Pancreas (tissue), 10 donors: ENCODE results near the gene SEMA6B. TPM values are rescaled to one million over a fixed set of nuclear protein-coding genes. Genes with fewer than 3 reads are reported as not detected.

Source experiments
- ATAC-seq, 4 donors: fragments of 200-7000 bp; cut with Tn5 transposase; one replicate each; pipeline versions ENCODE4 v1.8.0 to v1.9.1; 2020; ENCODE audit warnings: mild to moderate bottlenecking in 4 of 4, moderate library complexity in 4 of 4
- DNase-seq, 6 donors: peaks; one replicate each; pipeline ENCODE4 v3.0.0-alpha.2; 2020
- FAIRE-seq: peaks from 2 replicates; lab custom pipeline; 2012; peaks lifted over from hg19 to GRCh38; lab: Jason Lieb, UNC
- H3K27ac ChIP-seq, 4 donors: fragments of 200-600 bp; sonication (generic); 1 replicate in 3 of 4; 2 replicates in 1 of 4; pipeline versions ENCODE4 v1.5.0 to v1.8.0; 2020
- H3K27me3 ChIP-seq, 4 donors: fragments of 200-600 bp; one replicate each; pipeline ENCODE4 v1.8.0; 2021
- H3K36me3 ChIP-seq, 3 donors: fragments of 200-600 bp; sonication (generic) in 1 of 3; one replicate each; pipeline versions ENCODE4 v1.5.0 to v1.8.0; 2020 to 2021
- H3K4me1 ChIP-seq, 3 donors: fragments of 200-600 bp; one replicate each; pipeline ENCODE4 v1.8.0; 2021
- H3K4me3 ChIP-seq, 4 donors: fragments of 200-600 bp; sonication (generic) in 2 of 4; one replicate each; pipeline versions ENCODE4 v1.5.0 to v1.8.0; 2020 to 2021
- H3K9me3 ChIP-seq, 4 donors: fragments of 200-600 bp; one replicate each; pipeline ENCODE4 v1.8.0; 2021
- WGBS, 2 donors: extraction: QIAGEN DNeasy Blood & Tissue Kit; methylation state at CpG; one replicate each; pipeline ENCODE4 v1.1.7; 2013; 5-methylcytosine and 5-hydroxymethylcytosine counted together
- intact Hi-C, 3 donors: fragments of 100-400 bp; cut with DNase I; formaldehyde crosslinking; loops; one replicate each; pipeline versions ENCODE4 v1.11.1 to v1.14.2; 2022
- polyA plus RNA-seq, 2 donors: library from polyadenylated mRNA; stranded (reverse); fragments of 200-250 nt; gene quantifications; one replicate each; pipeline ENCODE4 v1.2.3, GENCODE V29; 2013
- total RNA-seq, 6 donors: library from RNA; stranded (reverse); fragmentation: NEBNext Ultra II Directional in 4 of 6; extraction: Animal tissue kit (Norgen Biotek cat#: 25700) in 4 of 6; gene quantifications; one replicate each; pipeline versions ENCODE4 v1.2.1 to v1.2.4, GENCODE V29; 2021 to 2023
- TF ChIP-seq, protein P1 (sequence below), 4 donors: fragments of 200-600 bp; sonication (generic) in 3 of 4; IDR thresholded peaks; one replicate each; pipeline versions ENCODE4 v1.5.0 to v1.8.0; 2021; ENCODE audit warnings: antibody characterized with exemption in 4 of 4
- donor health status: healthy with polysubstance abuse.
- donor health status: DM: no; HTN: no; CAD: no; lungs with moderate emphysema.
- donor health status: DM: no; HTN: no; CAD: no.
- donor health status: control.
- donor health status: control.
- donor health status: Bipolar disorder and iron deficiency.
- donor health status: DM: yes; HTN: yes; CAD: no.
- donor health status: DM: no; HTN: no; CAD: no.
- donor health status: DM: no; HTN: no; CAD: no.
- donor health status: DM: yes; HTN: yes; CAD: no.

The SEMA6B gene, protein sequence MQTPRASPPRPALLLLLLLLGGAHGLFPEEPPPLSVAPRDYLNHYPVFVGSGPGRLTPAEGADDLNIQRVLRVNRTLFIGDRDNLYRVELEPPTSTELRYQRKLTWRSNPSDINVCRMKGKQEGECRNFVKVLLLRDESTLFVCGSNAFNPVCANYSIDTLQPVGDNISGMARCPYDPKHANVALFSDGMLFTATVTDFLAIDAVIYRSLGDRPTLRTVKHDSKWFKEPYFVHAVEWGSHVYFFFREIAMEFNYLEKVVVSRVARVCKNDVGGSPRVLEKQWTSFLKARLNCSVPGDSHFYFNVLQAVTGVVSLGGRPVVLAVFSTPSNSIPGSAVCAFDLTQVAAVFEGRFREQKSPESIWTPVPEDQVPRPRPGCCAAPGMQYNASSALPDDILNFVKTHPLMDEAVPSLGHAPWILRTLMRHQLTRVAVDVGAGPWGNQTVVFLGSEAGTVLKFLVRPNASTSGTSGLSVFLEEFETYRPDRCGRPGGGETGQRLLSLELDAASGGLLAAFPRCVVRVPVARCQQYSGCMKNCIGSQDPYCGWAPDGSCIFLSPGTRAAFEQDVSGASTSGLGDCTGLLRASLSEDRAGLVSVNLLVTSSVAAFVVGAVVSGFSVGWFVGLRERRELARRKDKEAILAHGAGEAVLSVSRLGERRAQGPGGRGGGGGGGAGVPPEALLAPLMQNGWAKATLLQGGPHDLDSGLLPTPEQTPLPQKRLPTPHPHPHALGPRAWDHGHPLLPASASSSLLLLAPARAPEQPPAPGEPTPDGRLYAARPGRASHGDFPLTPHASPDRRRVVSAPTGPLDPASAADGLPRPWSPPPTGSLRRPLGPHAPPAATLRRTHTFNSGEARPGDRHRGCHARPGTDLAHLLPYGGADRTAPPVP
- total RNA-seq (1 to 10 TPM; 2.2 to 4.7 (median 2.5) TPM), polyA plus RNA-seq (1 to 10 TPM; 4.4 TPM)

DNA sequence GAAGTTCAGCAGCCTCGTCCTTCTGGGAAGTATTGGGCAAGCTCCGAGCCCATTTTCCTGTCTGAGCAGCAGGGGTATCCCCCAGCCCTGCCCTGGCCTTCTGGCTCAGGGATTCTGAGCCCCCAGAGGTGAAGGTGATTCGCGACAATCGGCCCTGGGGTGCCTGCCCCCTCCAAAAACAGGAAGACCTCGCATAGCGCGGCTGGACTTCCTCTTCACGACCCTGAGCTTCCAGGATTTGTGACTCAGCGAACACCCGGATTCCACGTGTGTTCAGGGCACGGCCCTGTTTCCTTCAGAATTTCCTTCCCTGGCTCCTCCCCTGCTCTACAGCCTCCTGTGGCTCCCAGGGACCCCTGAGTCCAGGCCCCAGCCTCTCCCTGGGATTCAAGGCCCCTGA lies at the start of gene SEMA6B:
Gene SEMA6B, minus strand, starts transcription at position 116 of the 400 bp plus-strand sequence. CDS start 1,227 bp downstream, outside the sequence.
- H3K9me3 ChIP-seq, result no peaks in the 10 kb centered on the region
- no peaks in the 10 kb centered on the region for H3K4me1 ChIP-seq
- H3K4me3 ChIP-seq, result peak within 1 kb of the TSS in 1 of 4 donors; percentile 20
- FAIRE-seq (no peak), ATAC-seq (peak in 3 of 4 donors; percentile 12 to 35 (median 17)), DNase-seq (peak in 1 of 6 donors; percentile 34)
- TF ChIP-seq, protein P1, sequence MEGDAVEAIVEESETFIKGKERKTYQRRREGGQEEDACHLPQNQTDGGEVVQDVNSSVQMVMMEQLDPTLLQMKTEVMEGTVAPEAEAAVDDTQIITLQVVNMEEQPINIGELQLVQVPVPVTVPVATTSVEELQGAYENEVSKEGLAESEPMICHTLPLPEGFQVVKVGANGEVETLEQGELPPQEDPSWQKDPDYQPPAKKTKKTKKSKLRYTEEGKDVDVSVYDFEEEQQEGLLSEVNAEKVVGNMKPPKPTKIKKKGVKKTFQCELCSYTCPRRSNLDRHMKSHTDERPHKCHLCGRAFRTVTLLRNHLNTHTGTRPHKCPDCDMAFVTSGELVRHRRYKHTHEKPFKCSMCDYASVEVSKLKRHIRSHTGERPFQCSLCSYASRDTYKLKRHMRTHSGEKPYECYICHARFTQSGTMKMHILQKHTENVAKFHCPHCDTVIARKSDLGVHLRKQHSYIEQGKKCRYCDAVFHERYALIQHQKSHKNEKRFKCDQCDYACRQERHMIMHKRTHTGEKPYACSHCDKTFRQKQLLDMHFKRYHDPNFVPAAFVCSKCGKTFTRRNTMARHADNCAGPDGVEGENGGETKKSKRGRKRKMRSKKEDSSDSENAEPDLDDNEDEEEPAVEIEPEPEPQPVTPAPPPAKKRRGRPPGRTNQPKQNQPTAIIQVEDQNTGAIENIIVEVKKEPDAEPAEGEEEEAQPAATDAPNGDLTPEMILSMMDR (IDR thresholded peaks at IDR 0.05), result no peak
- H3K27ac ChIP-seq, result peak within 1 kb of the TSS in 1 of 4 donors; percentile 17
- 68 to 74% methylated on average over 13 of the region's 13 CpGs for WGBS, 2 donors
- no peaks in the 10 kb centered on the region for H3K36me3 ChIP-seq
- no peaks in the 10 kb centered on the region for H3K27me3 ChIP-seq
- intact Hi-C loops, result no loop called here

DNA sequence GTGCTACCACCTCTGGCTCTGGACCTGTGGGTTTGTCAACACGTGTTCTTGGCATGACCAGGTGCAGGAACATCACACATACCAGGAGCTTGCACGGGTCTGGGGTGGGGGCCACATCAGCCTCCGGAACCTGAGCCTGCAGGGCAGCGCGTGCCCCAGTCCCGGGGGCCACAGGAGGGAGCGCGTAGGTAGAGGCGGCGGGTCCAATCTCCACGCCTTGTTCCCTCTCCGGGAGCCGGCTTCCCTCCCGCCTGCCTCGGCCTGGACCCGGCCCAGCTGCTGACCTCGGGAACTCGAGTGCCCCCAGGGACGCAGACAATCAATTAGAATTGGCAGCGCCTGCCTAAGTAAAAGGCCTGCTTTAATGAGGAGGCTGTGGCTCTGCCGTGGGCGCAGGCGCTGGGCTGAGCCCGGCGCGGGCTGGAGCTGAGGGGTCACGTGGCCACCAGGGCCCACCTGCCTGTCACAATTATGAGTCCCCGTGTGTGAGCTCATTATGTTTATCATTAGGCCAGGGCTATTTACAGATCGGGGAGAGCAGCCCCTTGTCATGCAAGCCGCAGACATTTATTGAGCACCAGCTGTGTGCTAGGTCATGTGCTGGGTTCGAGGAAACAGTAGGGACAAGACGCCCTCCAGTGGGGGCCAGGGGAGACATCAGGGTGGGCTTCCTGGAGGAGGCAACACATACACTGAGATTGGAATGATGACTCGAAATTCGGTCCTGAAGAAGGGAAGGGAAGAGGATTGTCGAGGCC lies 47.6 kb upstream of the SEMA6B start:
- peaks cover 0 to 8% (median 5%) of the 10 kb centered on the region in 3 donors for H3K4me1 ChIP-seq
- no peaks in the 10 kb centered on the region for H3K27me3 ChIP-seq
- no peak overlapping the region for H3K27ac ChIP-seq
- no peaks in the 10 kb centered on the region for H3K36me3 ChIP-seq
- H3K4me3 ChIP-seq, result peak overlapping the region in 1 of 4 donors; percentile 24
- H3K9me3 ChIP-seq, result no peaks in the 10 kb centered on the region
- intact Hi-C loops, result no loop called here
- peak; percentile 42 to 85 (median 70) for DNase-seq
- WGBS, 2 donors, result 8% methylated on average over 35 of the region's 35 CpGs
- no peak for FAIRE-seq
- ATAC-seq, result peak; percentile 80 to 92 (median 86)
- TF ChIP-seq, protein P1 (IDR thresholded peaks at IDR 0.05), result no peak

DNA sequence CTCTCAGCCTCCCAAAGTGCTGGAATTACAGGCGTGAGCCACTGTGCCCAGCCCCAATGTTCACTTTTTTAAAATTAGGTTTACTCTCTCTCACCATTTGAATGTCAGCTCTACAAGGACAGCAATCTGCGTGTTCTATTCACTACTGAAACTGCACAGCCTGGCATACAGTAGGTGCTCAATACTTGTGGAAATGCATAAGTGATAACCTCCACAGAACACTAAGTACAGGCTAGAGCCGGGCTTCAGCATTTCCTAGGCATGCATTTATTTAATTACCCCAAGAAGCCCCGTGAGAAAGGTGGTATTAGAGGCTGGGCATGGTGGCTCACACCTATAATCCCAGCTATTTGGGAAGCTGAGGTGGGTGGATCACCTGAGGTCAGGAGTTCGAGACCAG lies 46.7 kb upstream of the SEMA6B start:
- WGBS, 2 donors, result 80 to 82% methylated on average over 5 of the region's 5 CpGs
- FAIRE-seq (no peak), ATAC-seq (no peak), DNase-seq (no peak)
- TF ChIP-seq, protein P1 (IDR thresholded peaks at IDR 0.05), result no peak
- H3K27me3 ChIP-seq, result no peaks in the 10 kb centered on the region
- peaks cover 0 to 8% (median 5%) of the 10 kb centered on the region in 3 donors for H3K4me1 ChIP-seq
- intact Hi-C loops, result no loop called here
- H3K4me3 ChIP-seq, result no peak overlapping the region
- H3K9me3 ChIP-seq, result no peaks in the 10 kb centered on the region
- no peaks in the 10 kb centered on the region for H3K36me3 ChIP-seq
- H3K27ac ChIP-seq, result no peak overlapping the region

DNA sequence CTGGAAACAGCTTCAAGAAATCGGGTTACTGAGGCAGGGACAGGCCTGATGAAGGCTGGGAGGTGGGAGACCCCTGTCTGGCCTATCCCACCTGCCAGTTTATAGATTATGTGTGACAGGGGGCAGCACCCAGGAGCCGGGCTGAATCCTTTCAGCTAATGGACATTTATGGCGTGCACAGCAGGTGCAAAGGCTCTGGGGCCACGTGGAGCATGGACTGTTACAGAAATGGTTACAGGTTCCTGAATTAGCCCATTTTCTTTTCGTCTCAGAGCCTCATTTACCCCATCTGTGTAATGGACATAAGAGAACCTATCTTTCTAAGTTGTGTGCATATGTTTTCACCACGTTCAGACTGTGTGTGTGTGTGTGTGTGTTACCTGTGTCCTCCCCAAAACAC lies 45.4 kb upstream of the SEMA6B start:
- H3K4me1 ChIP-seq, result peaks cover 0 to 6% (median 5%) of the 10 kb centered on the region in 3 donors
- TF ChIP-seq, protein P1 (IDR thresholded peaks at IDR 0.05), result no peak
- H3K27me3 ChIP-seq, result no peaks in the 10 kb centered on the region
- intact Hi-C loops, result no loop called here
- FAIRE-seq, result no peak
- no peak overlapping the region for H3K4me3 ChIP-seq
- H3K9me3 ChIP-seq, result no peaks in the 10 kb centered on the region
- H3K36me3 ChIP-seq, result no peaks in the 10 kb centered on the region
- no peak for ATAC-seq
- DNase-seq, result no peak
- no peak overlapping the region for H3K27ac ChIP-seq
- 62 to 78% methylated on average over 6 of the region's 6 CpGs for WGBS, 2 donors
